ENCODE data around the gene CYP26C1. TPM values are rescaled to one million over a fixed set of nuclear protein-coding genes. Genes with fewer than 3 reads are reported as not detected.

The CYP26C1 gene
- total and polyA plus RNA-seq, 2 of the 13 experiments (the other 11 are each of a cell fraction or from before 2014, with no cell fraction given) = 0.02 TPM; not detected in 1

GRCh38 chr10:93075369-93076221, 15.0 kb downstream of the CYP26C1 start (continued):
- TF ChIP-seq ETV6 (CRISPR knock-in tag; conservative IDR thresholded peaks at IDR 0.05) (no peak), ATF7 (IDR thresholded peaks at IDR 0.05) (no peak), ATF7 (CRISPR knock-in tag; IDR thresholded peaks at IDR 0.05) (no peak), U2AF1 (optimal IDR thresholded peaks at IDR 0.05; ENCODE audit: low read depth, low read length) (no peak), ZNF205 (CRISPR knock-in tag; IDR thresholded peaks at IDR 0.05) (no peak), EED (CRISPR knock-in tag; IDR thresholded peaks at IDR 0.05) (no peak), ZHX2 (IDR thresholded peaks at IDR 0.05; ENCODE audit: low read depth) (no peak), ZHX2 (CRISPR knock-in tag; IDR thresholded peaks at IDR 0.05; ENCODE audit: borderline replicate concordance) (no peak), KLF6 (CRISPR knock-in tag; IDR thresholded peaks at IDR 0.05) (no peak), TFDP1 (CRISPR knock-in tag; IDR thresholded peaks at IDR 0.05; ENCODE audit: borderline replicate concordance) (no peak), ZBED4 (CRISPR knock-in tag; IDR thresholded peaks at IDR 0.05; ENCODE audit: borderline replicate concordance) (no peak)
